HCT116 (cell line): ENCODE data around the gene ANKRD2. TPM values are rescaled to one million over a fixed set of nuclear protein-coding genes. Genes with fewer than 3 reads are reported as not detected.

Source experiments
- ATAC-seq: fragments of 200-7000 bp; cut with Tn5 transposase; 2 replicates; pipeline ENCODE4 v1.9.1; 2020; ENCODE audit warnings: mild to moderate bottlenecking, moderate library complexity
- BruUV-seq: library from RNA; stranded (reverse); fragments of 400-500 nt; replicated peaks from 2 replicates; lab custom pipeline; 2021; lab: Mats Ljungman, UMichigan
- CTCF ChIA-PET: fragments of 300-600 bp; sonication (Branson Sonifier 250); formaldehyde crosslinking; loops from one replicate; lab custom pipeline; 2021; ENCODE audit warnings: antibody characterized with exemption; lab: Charles Lee
- POLR2A ChIA-PET: fragments of 300-600, 350-600 bp; sonication (Branson Sonifier 250); formaldehyde crosslinking; loops from one replicate; lab custom pipeline; 2021; ENCODE audit warnings: antibody characterized with exemption; lab: Charles Lee
- RAD21 ChIA-PET, 2 experiments: fragments of 300-600 bp; sonication (Branson Sonifier 250); formaldehyde crosslinking; loops; one replicate each; lab custom pipeline; 2023; ENCODE audit warnings: low total read pairs in 2 of 2; ENCODE audit not compliant: uncharacterized antibody in 2 of 2, unreplicated experiment in 2 of 2, low non-redundant PET in 1 of 2; lab: Charles Lee
- DNase-seq: peaks from one replicate; pipeline ENCODE4 v3.0.0-alpha.2; 2010; ENCODE audit warnings: low read depth, low spot score
- H2AFZ ChIP-seq: fragments of 200-600 bp; shearing (Covaris generic), sonication (generic); 2 replicates; pipeline ENCODE4 v1.6.1; 2017; ENCODE audit warnings: low read depth, mixed run types, mixed read lengths, antibody characterized with exemption, low read length; ENCODE audit not compliant: poor library complexity, severe bottlenecking
- H3K27ac ChIP-seq: 2 replicates; pipeline ENCODE4 v1.5.1; 2012; ENCODE audit warnings: low read depth, low read length
- H3K27me3 ChIP-seq: fragments of 200-600 bp; sonication (generic); 2 replicates; pipeline ENCODE4 v1.6.1; 2016; ENCODE audit warnings: mixed run types, low read length, mixed read lengths; ENCODE audit not compliant: insufficient read depth
- H3K36me3 ChIP-seq, 2 experiments: fragments of 200-500 bp in 1 of 2; fragments of 200-600 bp in 1 of 2; sonication (Bioruptor generic) in 1 of 2; sonication (generic) in 1 of 2; 2 replicates each; pipeline versions ENCODE4 v1.5.1 to v1.6.1; 2014 to 2016; ENCODE audit warnings: low read length in 2 of 2, inconsistent platforms in 1 of 2, mixed read lengths in 1 of 2, mixed run types in 1 of 2; ENCODE audit not compliant: insufficient read depth in 2 of 2, control insufficient read depth in 1 of 2
- H3K4me1 ChIP-seq, 2 experiments: fragments of 200-600 bp in 1 of 2; sonication (generic) in 1 of 2; 2 replicates each; pipeline versions ENCODE4 v1.5.1 to v1.6.1; 2012 to 2017; ENCODE audit warnings: low read length in 2 of 2, inconsistent platforms in 1 of 2, mild to moderate bottlenecking in 1 of 2, mixed read lengths in 1 of 2, mixed run types in 1 of 2, moderate library complexity in 1 of 2; ENCODE audit not compliant: insufficient read depth in 2 of 2, control insufficient read depth in 1 of 2
- H3K4me2 ChIP-seq: fragments of 200-600 bp; sonication (generic); 2 replicates; pipeline ENCODE4 v1.6.1; 2017; ENCODE audit warnings: mixed run types, low read length, mixed read lengths
- H3K4me3 ChIP-seq, 2 experiments: fragments of 200-600 bp in 1 of 2; sonication (generic) in 1 of 2; replicated peaks in 1 of 2; 2 replicates each; pipeline ENCODE4 v1.5.1; 2011 to 2016; ENCODE audit warnings: low read length in 2 of 2, control low read depth in 1 of 2, low read depth in 1 of 2, mild to moderate bottlenecking in 1 of 2, mixed read lengths in 1 of 2, mixed run types in 1 of 2
- H3K79me2 ChIP-seq: fragments of 200-600 bp; sonication (generic); 2 replicates; pipeline ENCODE4 v1.6.1; 2017; ENCODE audit warnings: mild to moderate bottlenecking, mixed run types, low read length, moderate library complexity, mixed read lengths; ENCODE audit not compliant: insufficient read depth
- H3K9ac ChIP-seq: fragments of 200-600 bp; sonication (generic); 2 replicates; pipeline ENCODE4 v1.6.1; 2016; ENCODE audit warnings: low read length, mixed read lengths
- H3K9me2 ChIP-seq: fragments of 200-600 bp; sonication (generic), shearing (Covaris generic); 2 replicates; pipeline ENCODE4 v1.6.1; 2017; ENCODE audit warnings: mixed run types, mild to moderate bottlenecking, moderate library complexity; ENCODE audit not compliant: insufficient read depth
- H3K9me3 ChIP-seq, 2 experiments: fragments of 200-500 bp in 1 of 2; fragments of 200-600 bp in 1 of 2; sonication (Bioruptor generic) in 1 of 2; sonication (generic) in 1 of 2; 2 replicates each; pipeline ENCODE4 v1.6.1; 2014 to 2017; ENCODE audit warnings: low read length in 2 of 2, mixed read lengths in 2 of 2, inconsistent platforms in 1 of 2, low read depth in 1 of 2, mild to moderate bottlenecking in 1 of 2, mixed run types in 1 of 2, moderate library complexity in 1 of 2; ENCODE audit not compliant: control insufficient read depth in 1 of 2, insufficient read depth in 1 of 2
- H4K20me1 ChIP-seq: fragments of 200-600 bp; sonication (generic), shearing (Covaris generic); 2 replicates; pipeline ENCODE4 v1.6.1; 2017; ENCODE audit warnings: mixed run types, mild to moderate bottlenecking, moderate library complexity; ENCODE audit not compliant: insufficient read depth
- ATF3 ChIP-seq: IDR thresholded peaks from 2 replicates; pipeline ENCODE4 v1.6.1; 2012
- CBX3 ChIP-seq: IDR thresholded peaks from 2 replicates; pipeline ENCODE4 v1.6.1; 2012; ENCODE audit warnings: low read depth
- EGR1 ChIP-seq: IDR thresholded peaks from 2 replicates; pipeline ENCODE4 v1.6.1; 2012; ENCODE audit warnings: low read depth
- EZH2 ChIP-seq: fragments of 200-600 bp; sonication (generic); IDR thresholded peaks from 2 replicates; pipeline ENCODE4 v1.6.1; 2017; ENCODE audit warnings: antibody characterized with exemption, mixed run types
- FOSL1 ChIP-seq: IDR thresholded peaks from 2 replicates; pipeline ENCODE4 v1.6.1; 2012; ENCODE audit warnings: low read depth
- JUND ChIP-seq: IDR thresholded peaks from 2 replicates; pipeline ENCODE4 v1.6.1; 2012
- POLR2AphosphoS5 ChIP-seq: IDR thresholded peaks from 2 replicates; pipeline ENCODE4 v1.6.1; 2011; ENCODE audit warnings: mild to moderate bottlenecking, low read depth, low read length, moderate library complexity
- RAD21 ChIP-seq: IDR thresholded peaks from 2 replicates; pipeline ENCODE4 v1.6.1; 2012; ENCODE audit warnings: low read depth, mild to moderate bottlenecking
- SIN3A ChIP-seq: IDR thresholded peaks from 2 replicates; pipeline ENCODE4 v1.6.1; 2012; ENCODE audit warnings: low read depth
- SP1 ChIP-seq: IDR thresholded peaks from 2 replicates; pipeline ENCODE4 v1.6.1; 2012; ENCODE audit warnings: low read depth
- SRF ChIP-seq: IDR thresholded peaks from 2 replicates; pipeline ENCODE4 v1.6.1; 2012; ENCODE audit warnings: low read depth
- YY1 ChIP-seq: IDR thresholded peaks from 2 replicates; pipeline ENCODE4 v1.6.1; 2011; ENCODE audit warnings: low read length, low read depth, moderate library complexity, mild to moderate bottlenecking; ENCODE audit not compliant: insufficient replicate concordance; ENCODE audit errors: extremely low read depth
- ZBTB33 ChIP-seq: IDR thresholded peaks from 2 replicates; pipeline ENCODE4 v1.6.1; 2011; ENCODE audit warnings: mild to moderate bottlenecking, low read length, moderate library complexity; ENCODE audit not compliant: insufficient replicate concordance; ENCODE audit errors: extremely low read depth
- intact Hi-C: fragments of 100-400 bp; cut with micrococcal nuclease; formaldehyde crosslinking; loops from 2 replicates; pipeline ENCODE4 v1.10.0; 2022
- total RNA-seq: library from RNA; stranded (reverse); gene quantifications from one replicate; pipeline ENCODE4 v1.2.1, GENCODE V29; 2021; ENCODE audit not compliant: unreplicated experiment
- TF ChIP-seq, protein P1 (sequence below), 3 experiments: fragments of 200-600 bp in 1 of 3; sonication (generic) in 1 of 3; IDR thresholded peaks in 2 of 3; conservative IDR thresholded peaks in 1 of 3; 2 replicates each; pipeline ENCODE4 v1.5.1; 2012 to 2017; ENCODE audit warnings: low read depth in 2 of 3, low read length in 2 of 3, antibody characterized with exemption in 1 of 3, borderline replicate concordance in 1 of 3, control low read depth in 1 of 3, mild to moderate bottlenecking in 1 of 3, mixed read lengths in 1 of 3, mixed run types in 1 of 3, moderate library complexity in 1 of 3; ENCODE audit not compliant: insufficient read depth in 1 of 3
- TF ChIP-seq, protein P2 (sequence below): IDR thresholded peaks from 2 replicates; pipeline ENCODE4 v1.6.1; 2012

ANKRD2 gene
- total RNA-seq, 1 experiment from 2014 or later: 0.15 TPM

DNA sequence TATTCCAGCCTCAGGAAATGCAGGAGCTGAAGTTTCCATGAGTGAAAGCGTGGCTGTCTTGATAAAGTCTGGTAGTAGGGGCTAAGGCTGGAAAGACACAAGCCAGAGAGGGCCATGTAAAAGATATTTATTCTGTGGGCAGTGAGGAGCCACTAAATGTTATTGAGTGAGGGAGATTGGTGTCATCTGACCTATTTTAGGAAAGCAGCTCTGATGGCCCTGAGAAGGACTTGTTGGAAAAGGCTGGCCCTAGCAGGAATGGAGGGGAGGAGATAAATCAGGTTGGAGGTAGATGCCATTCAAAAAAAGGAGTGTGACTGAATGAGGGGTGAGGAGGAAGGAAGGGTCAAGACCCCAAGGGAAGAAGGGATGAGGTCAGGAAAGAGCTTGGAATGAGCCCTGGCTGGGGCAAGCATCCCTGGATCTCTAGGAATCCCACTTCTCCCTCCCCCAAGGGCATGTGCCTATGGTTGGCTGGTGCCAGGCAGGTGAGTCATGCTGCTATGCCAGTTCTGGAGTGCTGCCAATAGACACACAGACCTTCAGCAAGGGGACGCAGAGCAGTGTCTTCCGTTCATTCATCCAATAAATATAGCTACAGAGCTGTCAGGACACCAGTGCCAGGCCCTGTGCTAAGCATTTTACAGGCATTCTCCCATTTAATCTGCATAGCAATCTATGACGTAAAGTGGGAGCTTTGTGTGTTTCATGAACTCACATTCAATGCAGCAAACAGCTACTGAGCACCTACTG, 2.0 kb downstream of the ANKRD2 start:
- intact Hi-C loops: loop anchor here (2.0 kb wide), 1 partner anchor 32 kb away; no protein-coding TSS in a partner anchor
- Histone ChIP-seq H3K4me1 (peaks cover 53 to 60% of the 10 kb centered on the region in 2 experiments), H3K27ac (peak overlapping the region; percentile 69), H3K9ac (peak overlapping the region; percentile 47), H3K4me2 (peak overlapping the region; percentile 76), H3K27me3 (no peaks in the 10 kb centered on the region), H3K79me2 (no peaks in the 10 kb centered on the region), H3K9me2 (no peaks in the 10 kb centered on the region), H3K9me3 (no peaks in the 10 kb centered on the region), H3K36me3 (no peaks in the 10 kb centered on the region), H4K20me1 (no peaks in the 10 kb centered on the region), H2AFZ (no peak overlapping the region), H3K4me3 (peak overlapping the region in 1 of 2 experiments; percentile 44; a peak in 1 of 4 replicates)
- peak; percentile 85 for DNase-seq
- TF ChIP-seq EZH2 (no peak), SRF (no peak; the same call in 1 of the 2 replicates), CBX3 (0 out of 2 replicates have a peak, but pooled peaks have one; percentile 54), SIN3A (peak; percentile 68), POLR2AphosphoS5 (peak; percentile 80), YY1 (no peak), FOSL1 (peak; percentile 91), SP1 (peak; percentile 91), ATF3 (no peak), RAD21 (no peak), EGR1 (no peak), ZBTB33 (no peak), JUND (peak; percentile 97)
- TF ChIP-seq, protein P1, sequence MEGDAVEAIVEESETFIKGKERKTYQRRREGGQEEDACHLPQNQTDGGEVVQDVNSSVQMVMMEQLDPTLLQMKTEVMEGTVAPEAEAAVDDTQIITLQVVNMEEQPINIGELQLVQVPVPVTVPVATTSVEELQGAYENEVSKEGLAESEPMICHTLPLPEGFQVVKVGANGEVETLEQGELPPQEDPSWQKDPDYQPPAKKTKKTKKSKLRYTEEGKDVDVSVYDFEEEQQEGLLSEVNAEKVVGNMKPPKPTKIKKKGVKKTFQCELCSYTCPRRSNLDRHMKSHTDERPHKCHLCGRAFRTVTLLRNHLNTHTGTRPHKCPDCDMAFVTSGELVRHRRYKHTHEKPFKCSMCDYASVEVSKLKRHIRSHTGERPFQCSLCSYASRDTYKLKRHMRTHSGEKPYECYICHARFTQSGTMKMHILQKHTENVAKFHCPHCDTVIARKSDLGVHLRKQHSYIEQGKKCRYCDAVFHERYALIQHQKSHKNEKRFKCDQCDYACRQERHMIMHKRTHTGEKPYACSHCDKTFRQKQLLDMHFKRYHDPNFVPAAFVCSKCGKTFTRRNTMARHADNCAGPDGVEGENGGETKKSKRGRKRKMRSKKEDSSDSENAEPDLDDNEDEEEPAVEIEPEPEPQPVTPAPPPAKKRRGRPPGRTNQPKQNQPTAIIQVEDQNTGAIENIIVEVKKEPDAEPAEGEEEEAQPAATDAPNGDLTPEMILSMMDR (IDR thresholded peaks at IDR 0.05 in 2 of 3, conservative IDR thresholded peaks at IDR 0.05 in 1 of 3; ENCODE audit: borderline replicate concordance in 1 of 3, insufficient read depth in 1 of 3, low read depth in 2 of 3, low read length in 2 of 3): no peak
- TF ChIP-seq, protein P2, sequence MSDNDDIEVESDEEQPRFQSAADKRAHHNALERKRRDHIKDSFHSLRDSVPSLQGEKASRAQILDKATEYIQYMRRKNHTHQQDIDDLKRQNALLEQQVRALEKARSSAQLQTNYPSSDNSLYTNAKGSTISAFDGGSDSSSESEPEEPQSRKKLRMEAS: peak; percentile 70
- CTCF ChIA-PET: interaction anchor here (0.7 to 1.8 kb wide), 4 partner anchors 21 to 38 kb away, joined by 3 to 7 read pairs (median 3); no protein-coding TSS in a partner anchor
- peak; percentile 74 for ATAC-seq
- POLR2A ChIA-PET: interaction anchor here (1.8 to 2.5 kb wide), 2 partner anchors 10 to 113 kb away, joined by 3 to 11 read pairs; partner anchors contain the start of genes AVPI1 and HOGA1
- RAD21 ChIA-PET: interaction anchor here (0.7 to 1.2 kb wide), 3 partner anchors 9 to 38 kb away, joined by 3 to 4 read pairs (median 3); no protein-coding TSS in a partner anchor
- BruUV-seq: no TSS peak
